Type B pancreatic cell (in vitro differentiated cells): ENCODE data around the gene VRK2. TPM values are rescaled to one million over a fixed set of nuclear protein-coding genes. Genes with fewer than 3 reads are reported as not detected.

Source experiments
- DNase-seq: peaks from one replicate; pipeline ENCODE4 v3.0.0; 2021; ENCODE audit warnings: mixed read lengths; ENCODE audit not compliant: unreplicated experiment; ENCODE audit errors: extremely low spot score
- H3K27ac Mint-ChIP-seq: 2 replicates; pipeline ENCODE4 v1.8.0; 2021; ENCODE audit warnings: mild to moderate bottlenecking, mixed read lengths
- H3K27me3 Mint-ChIP-seq: 2 replicates; pipeline ENCODE4 v1.8.0; 2021; ENCODE audit warnings: mixed read lengths
- H3K36me3 Mint-ChIP-seq: 2 replicates; pipeline ENCODE4 v1.8.0; 2021; ENCODE audit warnings: mixed read lengths
- H3K4me1 Mint-ChIP-seq: one replicate; pipeline ENCODE4 v1.8.0; 2021; ENCODE audit warnings: mixed read lengths; ENCODE audit not compliant: unreplicated experiment
- H3K4me3 Mint-ChIP-seq: 2 replicates; pipeline ENCODE4 v1.8.0; 2021; ENCODE audit warnings: mild to moderate bottlenecking, mixed read lengths
- H3K9me3 Mint-ChIP-seq: 2 replicates; pipeline ENCODE4 v1.8.0; 2021; ENCODE audit warnings: mixed read lengths
- total RNA-seq: library from RNA; stranded (reverse); gene quantifications from 2 replicates; pipeline ENCODE4 v1.2.1, GENCODE V29; 2021; ENCODE audit warnings: low replicate concordance
- TF ChIP-seq, protein P1 (sequence below): fragments of 200-600 bp; sonication (generic); conservative IDR thresholded peaks from 2 replicates; pipeline ENCODE4 v1.5.0; 2021; ENCODE audit warnings: antibody characterized with exemption, mild to moderate bottlenecking

Gene VRK2
- total RNA-seq, 1 donor from 2014 or later: 17.7 TPM

DNA sequence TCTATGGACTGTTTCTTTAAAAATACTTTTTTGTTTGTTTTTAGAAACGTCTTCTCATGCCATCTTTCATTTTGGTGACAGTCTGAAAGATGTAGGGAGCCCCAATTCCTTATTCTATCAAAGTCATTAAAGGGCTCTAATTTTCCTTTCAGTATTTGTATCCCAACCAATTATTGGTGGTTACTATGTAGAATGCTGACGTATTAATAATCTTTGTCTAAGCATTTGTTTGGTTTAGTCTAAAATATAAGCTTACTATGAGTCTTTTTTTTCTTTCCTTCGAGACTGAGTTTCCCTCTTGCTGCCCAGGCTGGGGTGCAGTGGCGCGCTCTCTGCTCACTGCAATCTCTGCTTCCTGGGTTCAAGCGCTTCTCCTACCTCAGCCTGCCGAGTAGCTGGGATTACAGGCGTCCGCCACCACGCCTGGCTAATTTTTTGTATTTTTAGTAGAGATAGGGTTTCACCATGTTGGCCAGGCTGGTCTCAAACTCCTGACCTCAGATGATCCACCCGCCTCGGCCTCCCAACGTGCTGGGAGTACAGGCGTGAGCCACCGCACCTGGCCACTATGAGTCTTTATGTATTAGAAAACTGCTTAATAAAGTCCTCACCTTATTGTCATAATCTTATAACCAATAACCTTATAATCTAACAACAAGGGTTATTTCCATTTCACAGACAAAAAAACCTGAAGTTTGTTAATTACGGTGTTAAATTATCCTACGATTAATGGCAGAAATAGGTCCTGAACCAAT, 849 bp upstream of the VRK2 start:
- H3K9me3 Mint-ChIP-seq: no peaks in the 10 kb centered on the region
- TF ChIP-seq, protein P1, sequence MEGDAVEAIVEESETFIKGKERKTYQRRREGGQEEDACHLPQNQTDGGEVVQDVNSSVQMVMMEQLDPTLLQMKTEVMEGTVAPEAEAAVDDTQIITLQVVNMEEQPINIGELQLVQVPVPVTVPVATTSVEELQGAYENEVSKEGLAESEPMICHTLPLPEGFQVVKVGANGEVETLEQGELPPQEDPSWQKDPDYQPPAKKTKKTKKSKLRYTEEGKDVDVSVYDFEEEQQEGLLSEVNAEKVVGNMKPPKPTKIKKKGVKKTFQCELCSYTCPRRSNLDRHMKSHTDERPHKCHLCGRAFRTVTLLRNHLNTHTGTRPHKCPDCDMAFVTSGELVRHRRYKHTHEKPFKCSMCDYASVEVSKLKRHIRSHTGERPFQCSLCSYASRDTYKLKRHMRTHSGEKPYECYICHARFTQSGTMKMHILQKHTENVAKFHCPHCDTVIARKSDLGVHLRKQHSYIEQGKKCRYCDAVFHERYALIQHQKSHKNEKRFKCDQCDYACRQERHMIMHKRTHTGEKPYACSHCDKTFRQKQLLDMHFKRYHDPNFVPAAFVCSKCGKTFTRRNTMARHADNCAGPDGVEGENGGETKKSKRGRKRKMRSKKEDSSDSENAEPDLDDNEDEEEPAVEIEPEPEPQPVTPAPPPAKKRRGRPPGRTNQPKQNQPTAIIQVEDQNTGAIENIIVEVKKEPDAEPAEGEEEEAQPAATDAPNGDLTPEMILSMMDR: no peak

GRCh38 chr2:58046335-58046584, 346 bp upstream of the VRK2 start:
- no peak for DNase-seq
- Mint-ChIP-seq H3K27ac (peak overlapping the region; percentile 94), H3K4me1 (peaks cover 22% of the 10 kb centered on the region), H3K9me3 (no peaks in the 10 kb centered on the region), H3K36me3 (peaks cover 4% of the 10 kb centered on the region), H3K27me3 (no peaks in the 10 kb centered on the region), H3K4me3 (peak overlapping the region; percentile 89)
- TF ChIP-seq, protein P1: no peak

More for the DNA sequence above, 849 bp upstream of the VRK2 start:
- Mint-ChIP-seq H3K4me3 (peak overlapping the region; percentile 89), H3K27ac (peak overlapping the region; percentile 94), H3K27me3 (no peaks in the 10 kb centered on the region), H3K36me3 (peaks cover 4% of the 10 kb centered on the region), H3K4me1 (peaks cover 22% of the 10 kb centered on the region)
- no peak for DNase-seq

DNA sequence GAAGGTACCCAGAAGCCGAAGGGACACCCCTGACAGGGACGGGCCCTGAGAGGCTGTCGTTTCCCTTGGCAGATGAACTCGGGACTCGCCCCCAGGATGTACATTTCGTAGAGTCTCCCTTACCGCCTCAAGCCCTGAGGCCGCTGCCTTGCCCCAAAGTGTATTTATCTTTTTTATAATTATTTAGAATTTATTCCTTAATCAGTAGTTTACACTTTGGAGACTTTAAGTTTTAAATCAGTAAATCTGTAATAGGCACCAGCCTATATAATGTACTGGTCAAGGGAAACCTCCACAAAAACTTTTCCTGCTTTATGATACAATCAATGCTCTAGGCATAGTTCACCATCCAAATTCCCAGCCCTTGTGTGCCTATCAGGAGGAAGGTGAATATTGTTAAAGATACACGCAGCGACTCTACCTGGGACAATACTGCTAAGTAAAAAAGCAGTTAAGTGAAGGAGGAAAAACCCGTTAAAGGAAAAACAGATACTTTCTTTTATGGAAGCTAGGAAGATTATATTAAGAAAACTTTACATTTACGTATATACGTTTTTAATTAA, 848 bp downstream of the VRK2 start:
- Mint-ChIP-seq H3K9me3 (no peaks in the 10 kb centered on the region), H3K4me1 (peaks cover 22% of the 10 kb centered on the region), H3K4me3 (peak overlapping the region; percentile 89), H3K27me3 (no peaks in the 10 kb centered on the region), H3K36me3 (peaks cover 11% of the 10 kb centered on the region), H3K27ac (peak overlapping the region; percentile 94)
- TF ChIP-seq, protein P1: no peak
- DNase-seq: no peak

DNA sequence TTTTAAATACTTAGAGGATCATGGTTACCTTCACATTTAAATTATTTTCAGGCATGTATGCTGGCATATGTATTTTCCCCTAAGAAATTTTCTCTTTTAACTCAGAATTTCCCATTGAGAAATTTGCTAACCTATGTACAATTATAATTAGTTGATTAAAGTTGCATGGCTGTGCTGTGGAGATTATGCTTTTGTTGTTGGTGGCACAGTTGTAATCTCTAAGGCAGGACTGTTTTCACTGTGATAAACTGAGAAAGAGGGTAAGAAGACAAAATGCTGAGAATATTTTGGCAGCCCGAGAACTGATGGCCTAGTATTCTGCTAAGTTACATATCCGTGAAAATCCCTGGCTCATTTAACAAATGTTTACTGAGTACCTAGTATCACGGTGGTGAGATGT, 1.4 kb downstream of the VRK2 start:
- no peak for DNase-seq
- Mint-ChIP-seq H3K27ac (peak overlapping the region; percentile 41), H3K4me3 (peak overlapping the region; percentile 82), H3K27me3 (no peaks in the 10 kb centered on the region), H3K4me1 (peaks cover 17% of the 10 kb centered on the region), H3K9me3 (no peaks in the 10 kb centered on the region), H3K36me3 (peaks cover 14% of the 10 kb centered on the region)
- TF ChIP-seq, protein P1: no peak

DNA sequence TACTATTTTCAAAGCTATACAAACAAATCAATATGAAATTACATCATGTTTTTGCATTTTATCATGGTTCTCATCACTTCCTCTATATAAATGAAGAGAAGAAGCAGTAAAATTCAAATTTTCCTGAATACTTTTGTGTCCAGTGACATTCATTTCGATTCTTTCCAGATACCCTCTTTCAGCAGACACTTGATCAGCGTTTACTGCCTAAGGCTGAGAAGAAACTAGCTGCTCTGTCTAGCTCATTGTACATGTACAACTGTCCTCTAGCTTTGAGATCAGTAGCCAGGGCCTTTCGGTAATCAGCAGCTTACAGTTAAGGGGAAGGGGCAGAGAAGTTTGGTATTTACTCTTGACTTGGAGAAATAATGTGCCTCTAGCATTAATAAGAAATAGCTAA, 4.8 kb downstream of the VRK2 start:
- H3K4me1 Mint-ChIP-seq: peaks cover 13% of the 10 kb centered on the region
- TF ChIP-seq, protein P1: no peak
- no peak overlapping the region for H3K27ac Mint-ChIP-seq
- no peak for DNase-seq
- H3K9me3 Mint-ChIP-seq: no peaks in the 10 kb centered on the region
- no peaks in the 10 kb centered on the region for H3K27me3 Mint-ChIP-seq
- H3K4me3 Mint-ChIP-seq: no peak overlapping the region
- peaks cover 15% of the 10 kb centered on the region for H3K36me3 Mint-ChIP-seq
